NCI-H446 treated with DMSO at 0.1 percent for 48 hours (cell line): ENCODE measurements around the gene STMN3.

ENCODE experiments used
- DNase-seq: peaks from one replicate; lab custom pipeline; 2025; lab: John Stamatoyannopoulos, UW

STMN3 gene

GRCh38 chr20:63653041-63653973, at the start of gene STMN3:
Gene STMN3 (minus strand): TSS chr20:63653424. CDS start chr20:63653345, 79 bp downstream.
- DNase-seq = peak; percentile 70

DNA sequence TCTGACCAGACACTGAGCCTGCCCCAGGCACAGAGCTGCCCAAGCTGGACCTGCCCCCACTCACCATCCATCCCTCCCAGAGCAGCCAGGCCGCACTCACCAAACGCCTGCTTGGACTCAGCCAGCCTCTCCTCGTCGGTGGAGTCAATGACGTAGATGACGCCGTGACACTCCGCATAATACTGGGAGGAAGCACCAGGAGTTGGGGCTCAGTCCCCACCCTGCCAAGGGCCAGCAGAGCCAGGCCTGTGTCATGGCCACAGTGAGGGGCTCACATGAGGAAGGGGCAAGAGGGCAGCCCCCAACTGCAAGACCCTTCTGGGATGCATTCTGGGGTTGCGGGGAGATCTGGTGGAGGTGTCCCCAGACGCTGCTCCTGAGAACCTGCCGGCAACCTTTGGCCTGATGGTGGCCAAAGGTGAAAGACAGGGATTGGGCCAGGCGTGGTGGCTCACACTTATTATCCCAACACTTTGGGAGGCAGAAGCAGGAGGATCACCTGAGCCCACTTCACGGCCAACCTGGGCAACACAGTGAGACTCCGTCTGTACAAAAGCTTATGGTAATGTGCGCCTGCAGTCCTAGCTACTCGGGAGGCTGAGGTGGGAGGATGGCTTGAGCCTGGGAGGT, 48.9 kb upstream of the STMN3 start:
- no peak for DNase-seq

GRCh38 chr20:63701329-63702035, 48.3 kb upstream of the STMN3 start:
- no peak for DNase-seq

- DNase-seq = no peak
Measured at GRCh38 chr20:63701051-63701328, 47.8 kb upstream of the STMN3 start.

DNA sequence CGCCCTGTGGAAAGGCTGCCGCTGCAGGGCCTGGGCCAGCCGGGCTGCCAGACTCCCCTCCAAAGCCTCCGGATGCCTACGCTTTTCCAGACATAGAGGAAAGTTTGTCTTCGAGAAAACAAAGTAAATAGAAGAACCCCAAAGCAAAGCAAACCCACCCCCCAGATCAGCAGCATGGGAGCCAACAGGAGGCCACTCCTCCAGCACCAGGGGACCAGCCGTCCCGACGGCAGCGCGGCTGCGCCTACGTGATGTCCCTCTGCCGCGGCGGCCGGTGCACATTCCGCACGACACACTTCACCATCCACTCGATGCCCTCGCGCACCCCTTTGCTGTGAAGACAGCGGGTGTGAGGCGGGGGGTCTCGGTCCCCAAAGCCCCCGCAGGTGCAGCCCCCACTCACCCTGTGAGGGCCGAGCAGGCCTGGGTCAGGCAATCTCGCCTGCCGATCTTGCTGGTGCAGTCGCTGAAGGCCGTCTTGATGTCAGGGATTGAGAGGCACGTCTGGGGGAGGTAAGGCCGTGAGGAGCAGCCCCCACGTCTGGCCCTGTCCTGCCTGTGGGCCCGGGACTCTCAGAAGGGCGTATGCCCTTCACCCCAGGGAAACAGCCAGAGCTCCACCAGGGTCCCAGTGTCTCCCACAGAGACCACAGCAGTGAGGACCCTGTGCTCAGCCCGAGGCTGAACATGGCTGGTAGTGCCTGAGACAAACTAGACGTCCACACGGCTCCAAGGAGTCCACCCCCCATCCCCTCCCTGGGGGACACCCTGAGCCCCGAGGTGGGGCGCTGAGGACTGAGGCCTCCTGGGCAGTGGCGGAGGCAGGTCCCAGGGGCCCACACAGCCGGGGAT, 47.2 kb upstream of the STMN3 start:
- DNase-seq = no peak

- no peak for DNase-seq
Measured at GRCh38 chr20:63699466-63700198, 46.4 kb upstream of the STMN3 start.

- no peak for DNase-seq
Measured at GRCh38 chr20:63698739-63699465, 45.7 kb upstream of the STMN3 start.

DNA sequence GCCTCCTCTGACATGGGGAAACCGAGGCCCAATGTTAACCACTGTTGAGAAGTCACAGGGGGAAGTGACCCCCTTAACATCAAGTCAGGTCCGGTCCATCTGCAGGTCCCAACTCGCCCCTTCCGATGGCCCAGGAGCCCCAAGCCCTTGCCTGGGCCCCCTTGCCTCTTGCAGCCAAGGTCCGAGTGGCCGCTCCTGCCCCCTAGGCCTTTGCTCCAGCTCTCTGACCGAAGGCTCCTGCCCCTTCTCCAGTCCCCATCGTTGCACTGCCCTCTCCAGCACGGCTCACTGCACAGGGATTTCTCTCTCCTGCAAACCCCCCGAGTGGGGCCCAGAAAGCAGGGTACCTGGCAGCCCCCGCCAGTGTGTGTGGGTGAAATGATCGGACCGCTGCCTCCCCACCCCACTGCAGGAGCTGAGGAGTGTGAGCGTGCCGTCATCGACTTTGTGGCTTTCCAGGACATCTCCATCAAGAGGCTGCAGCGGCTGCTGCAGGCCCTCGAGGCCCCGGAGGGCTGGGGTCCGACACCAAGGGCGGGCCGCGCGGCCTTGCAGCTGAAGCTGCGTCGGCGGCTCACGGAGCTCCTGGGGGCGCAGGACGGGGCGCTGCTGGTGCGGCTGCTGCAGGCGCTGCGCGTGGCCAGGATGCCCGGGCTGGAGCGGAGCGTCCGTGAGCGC, 44.8 kb upstream of the STMN3 start:
- DNase-seq = no peak

- DNase-seq = no peak
Measured at GRCh38 chr20:63697357-63697867, 44.2 kb upstream of the STMN3 start.

- DNase-seq = no peak
Measured at GRCh38 chr20:63696628-63697356, 43.6 kb upstream of the STMN3 start, which contains the start of gene TNFRSF6B. Gene TNFRSF6B (plus strand): TSS chr20:63696652. CDS start chr20:63696768, 116 bp downstream.

GRCh38 chr20:63696306-63696627, 43.0 kb upstream of the STMN3 start:
- DNase-seq = no peak

DNA sequence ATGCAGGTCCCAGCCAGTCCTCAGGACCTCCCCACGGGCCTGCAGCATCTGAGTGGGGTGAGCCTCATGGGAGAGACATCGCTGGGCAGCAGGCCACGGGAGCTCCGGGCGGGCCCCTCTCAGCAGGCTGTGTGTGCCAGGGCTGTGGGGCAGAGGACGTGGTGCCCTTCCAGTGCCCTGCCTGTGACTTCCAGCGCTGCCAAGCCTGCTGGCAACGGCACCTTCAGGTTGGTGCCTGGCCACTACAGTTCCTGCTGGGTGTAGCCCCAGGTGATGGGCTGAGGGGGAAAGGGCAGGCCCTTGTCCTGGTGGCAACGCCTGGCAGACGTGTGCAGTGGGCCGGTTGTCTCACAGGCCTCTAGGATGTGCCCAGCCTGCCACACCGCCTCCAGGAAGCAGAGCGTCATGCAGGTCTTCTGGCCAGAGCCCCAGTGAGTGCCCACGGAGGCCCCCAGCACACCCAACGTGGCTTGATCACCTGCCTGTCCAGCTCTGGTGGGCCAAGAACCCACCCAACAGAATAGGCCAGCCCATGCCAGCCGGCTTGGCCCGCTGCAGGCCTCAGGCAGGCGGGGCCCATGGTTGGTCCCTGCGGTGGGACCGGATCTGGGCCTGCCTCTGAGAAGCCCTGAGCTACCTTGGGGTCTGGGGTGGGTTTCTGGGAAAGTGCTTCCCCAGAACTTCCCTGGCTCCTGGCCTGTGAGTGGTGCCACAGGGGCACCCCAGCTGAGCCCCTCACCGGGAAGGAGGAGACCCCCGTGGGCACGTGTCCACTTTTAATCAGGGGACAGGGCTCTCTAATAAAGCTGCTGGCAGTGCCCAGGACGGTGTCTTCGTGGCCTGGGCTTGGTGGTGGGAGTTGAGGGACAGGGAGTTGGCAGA, 42.4 kb upstream of the STMN3 start:
- DNase-seq = no peak

GRCh38 chr20:63694584-63695423, 41.6 kb upstream of the STMN3 start:
- no peak for DNase-seq

GRCh38 chr20:63693733-63694583, 40.7 kb upstream of the STMN3 start:
- no peak for DNase-seq

GRCh38 chr20:63693083-63693732, 40.0 kb upstream of the STMN3 start:
- DNase-seq = no peak
